ENCODE data around the gene ANXA2. TPM values are rescaled to one million over a fixed set of nuclear protein-coding genes. Genes with fewer than 3 reads are reported as not detected.
"Not testable (repeated sequence)": the region's sequence is repeated elsewhere in the genome, so short reads cannot be mapped to it uniquely, and the experiment has no call there.

ANXA2 gene
- total RNA-seq, 2 donors from 2014 or later, result 752 to 812 TPM

GRCh38 chr15:60363903-60364611, 33.7 kb downstream of the ANXA2 start:
- Histone ChIP-seq H3K4me3 (no peak overlapping the region), H3K27ac (peak overlapping the region; percentile 60 to 72), H3K36me3 (peaks cover 14% of the 10 kb centered on the region), H3K27me3 (replicated peaks; ENCODE audit: insufficient read depth) (no peaks in the 10 kb centered on the region), H3K4me1 (ENCODE audit: control insufficient read depth in 1 of 2, low read depth in 2 of 2) (peaks cover 38 to 66% of the 10 kb centered on the region in 2 donors), H3K9me3 (no peaks in the 10 kb centered on the region)
- ATAC-seq (ENCODE audit: insufficient number of reproducible peaks, low FRiP score, low read depth) (no peak), DNase-seq (ENCODE audit: low spot score) (no peak)
- TF ChIP-seq CTCF (IDR thresholded peaks at IDR 0.05), result no peak

GRCh38 chr15:60363087-60363549, 34.7 kb downstream of the ANXA2 start:
- Histone ChIP-seq H3K27ac (peak overlapping the region; percentile 60 to 72), H3K36me3 (peaks cover 14% of the 10 kb centered on the region), H3K9me3 (no peaks in the 10 kb centered on the region), H3K27me3 (replicated peaks; ENCODE audit: insufficient read depth) (no peaks in the 10 kb centered on the region), H3K4me1 (ENCODE audit: control insufficient read depth in 1 of 2, low read depth in 2 of 2) (peaks cover 37 to 65% of the 10 kb centered on the region in 2 donors), H3K4me3 (no peak overlapping the region)
- TF ChIP-seq CTCF (IDR thresholded peaks at IDR 0.05), result no peak
- ATAC-seq (ENCODE audit: insufficient number of reproducible peaks, low FRiP score, low read depth), result no peak
- no peak for DNase-seq (ENCODE audit: low spot score)

GRCh38 chr15:60362321-60363086, 35.3 kb downstream of the ANXA2 start:
- H3K27ac ChIP-seq, result peak overlapping the region; percentile 72 to 76
- no peak overlapping the region for H3K4me3 ChIP-seq
- no peak for TF ChIP-seq CTCF (IDR thresholded peaks at IDR 0.05)
- peaks cover 37 to 65% of the 10 kb centered on the region in 2 donors for H3K4me1 ChIP-seq (ENCODE audit: control insufficient read depth in 1 of 2, low read depth in 2 of 2)
- ATAC-seq (ENCODE audit: insufficient number of reproducible peaks, low FRiP score, low read depth), result peak; percentile 59
- no peaks in the 10 kb centered on the region for H3K27me3 ChIP-seq (replicated peaks; ENCODE audit: insufficient read depth)
- no peaks in the 10 kb centered on the region for H3K9me3 ChIP-seq
- peaks cover 14% of the 10 kb centered on the region for H3K36me3 ChIP-seq
- DNase-seq (ENCODE audit: low spot score), result no peak

- H3K27me3 ChIP-seq (replicated peaks; ENCODE audit: insufficient read depth); DNase-seq (ENCODE audit: low spot score); H3K9me3 ChIP-seq; H3K4me3 ChIP-seq: not testable (repeated sequence)
- TF ChIP-seq CTCF (IDR thresholded peaks at IDR 0.05), result peak; percentile 67
- Histone ChIP-seq H3K36me3 (peaks cover 38% of the 10 kb centered on the region), H3K27ac (peak overlapping the region; percentile 72 to 82), H3K4me1 (ENCODE audit: control insufficient read depth in 1 of 2, low read depth in 2 of 2) (peaks cover 37 to 61% of the 10 kb centered on the region in 2 donors)
- ATAC-seq (ENCODE audit: insufficient number of reproducible peaks, low FRiP score, low read depth), result peak; percentile 37
Measured at GRCh38 chr15:60359738-60360137, 38.0 kb downstream of the ANXA2 start.

Measured in thoracic aorta (tissue), 2 donors.